GM18499 (cell line): ENCODE data around the gene BMP7.
"Not testable (repeated sequence)": the region's sequence is repeated elsewhere in the genome, so short reads cannot be mapped to it uniquely, and the experiment has no call there.

Experiments used
- ATAC-seq: cut with Tn5 transposase; IDR thresholded peaks from one replicate; pipeline ENCODE4 v1.9.1; 2021; ENCODE audit warnings: moderate number of reproducible peaks; ENCODE audit not compliant: insufficient read depth, unreplicated experiment

The BMP7 gene

GRCh38 chr20:57268399-57269076 is 2.1 kb upstream of the BMP7 start:
- ATAC-seq = no peak

DNA sequence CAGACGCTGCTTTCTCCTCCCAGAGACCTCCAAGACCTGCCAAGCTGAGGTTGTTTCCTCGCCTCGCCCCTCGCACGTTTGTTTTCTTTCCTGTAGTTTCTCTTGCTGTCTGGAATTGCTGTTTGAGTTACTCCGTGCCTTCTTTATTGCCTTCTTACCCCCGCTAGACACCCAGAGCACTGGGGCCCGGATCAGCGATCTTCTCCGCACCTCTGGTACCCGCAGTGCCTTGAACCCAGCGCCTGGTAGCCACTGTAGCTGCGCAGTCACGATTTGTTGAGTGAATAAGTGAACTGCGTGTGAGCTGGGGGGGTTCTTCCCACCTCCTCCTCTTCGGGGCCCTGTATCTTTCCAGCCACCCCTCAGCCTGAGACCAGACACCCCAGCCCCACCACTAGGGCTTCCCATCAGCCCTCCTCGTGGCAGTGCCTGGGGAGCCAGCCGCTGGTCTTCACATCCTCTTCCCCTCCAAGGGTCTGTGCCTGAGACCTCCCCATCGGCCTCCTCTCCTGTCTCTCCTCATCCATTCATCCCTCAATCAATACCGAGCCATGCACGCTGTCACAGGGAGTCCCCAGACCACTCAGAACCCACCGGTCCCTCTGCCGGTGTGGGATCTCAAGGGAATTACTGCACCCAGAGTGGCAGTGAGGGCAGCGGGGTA is 849 bp upstream of the BMP7 start:
- no peak for ATAC-seq

- ATAC-seq = no peak
Measured at GRCh38 chr20:57265997-57266290, 497 bp downstream of the BMP7 start.

DNA sequence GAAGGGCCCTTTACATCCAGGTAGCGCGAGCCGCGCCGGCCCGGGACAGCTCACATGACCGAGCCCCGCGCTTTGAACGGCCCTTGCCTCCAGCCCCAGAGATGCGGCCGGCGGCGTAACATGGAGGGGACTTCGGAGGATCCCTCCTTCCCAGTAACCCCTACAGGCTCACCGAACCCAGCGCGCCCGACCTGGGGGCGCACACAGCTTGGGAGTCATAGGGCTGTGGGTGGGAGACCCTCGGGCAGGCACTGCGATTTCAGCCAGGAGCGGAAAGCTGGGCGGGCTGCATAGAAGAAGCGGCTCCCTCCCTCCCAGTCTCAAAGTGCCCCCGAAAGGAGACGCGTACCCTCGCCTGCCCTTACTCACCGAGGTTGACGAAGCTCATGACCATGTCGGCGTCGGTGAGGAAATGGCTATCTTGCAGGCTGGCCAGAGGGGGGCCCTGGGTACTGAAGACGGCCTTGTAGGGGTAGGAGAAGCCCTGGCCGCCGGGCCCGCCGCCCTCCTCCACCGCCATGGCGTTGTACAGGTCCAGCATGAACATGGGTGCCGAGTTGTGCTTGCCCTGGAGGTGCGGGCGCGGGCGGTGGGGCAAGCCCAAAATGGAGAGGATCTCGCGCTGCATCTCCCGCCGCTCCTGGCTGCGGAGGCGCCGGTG is 975 bp downstream of the BMP7 start:
- ATAC-seq = no peak

- ATAC-seq = not testable (repeated sequence)
Measured at GRCh38 chr20:57264908-57265335, 1.5 kb downstream of the BMP7 start.

DNA sequence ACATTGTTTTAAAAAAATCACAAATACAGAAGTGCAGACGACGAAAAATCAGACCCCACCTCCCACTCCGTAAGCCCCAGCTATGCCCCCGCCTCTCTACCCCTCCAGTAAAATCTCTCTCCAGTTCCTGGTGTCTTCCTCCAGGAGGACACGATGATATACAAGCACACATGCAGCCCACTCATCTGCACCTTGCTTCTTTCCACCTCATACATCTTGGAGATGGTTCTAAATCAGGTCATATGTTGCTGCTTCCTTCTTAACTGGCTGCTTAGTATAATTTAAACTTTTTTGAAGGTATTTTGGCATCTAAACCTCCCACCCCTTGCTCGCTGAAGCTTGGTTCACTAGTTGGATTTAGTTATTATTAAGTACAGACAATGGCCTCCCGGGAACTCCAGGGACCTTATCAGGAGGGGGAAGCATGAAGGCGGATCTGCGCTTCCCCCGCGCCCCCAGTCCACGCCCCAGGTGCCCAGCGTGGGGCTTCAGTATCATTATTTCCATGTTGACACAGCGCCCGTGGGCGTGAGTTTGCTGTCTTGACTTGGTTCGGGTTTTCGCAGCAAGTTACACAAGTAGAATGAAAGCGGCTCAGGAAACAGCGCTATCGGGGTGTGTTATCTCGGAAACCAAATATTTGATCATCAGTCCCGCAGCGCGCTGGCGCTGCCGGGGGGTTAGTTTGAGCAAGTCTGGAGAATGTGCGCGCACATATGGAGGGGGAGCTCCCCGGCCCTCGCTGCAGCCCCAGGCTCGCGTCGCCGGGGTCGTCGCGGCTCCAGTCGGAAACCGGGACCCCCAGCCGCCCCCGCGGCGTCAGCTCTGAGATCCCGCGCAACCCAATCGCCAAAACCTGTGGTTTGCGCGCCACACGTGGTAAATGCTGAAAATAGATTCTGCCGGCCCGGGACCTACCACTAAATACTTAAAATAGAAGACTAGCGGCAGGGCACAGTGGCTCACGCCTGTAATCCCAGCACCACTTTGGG is 2.3 kb downstream of the BMP7 start:
- ATAC-seq = no peak

DNA sequence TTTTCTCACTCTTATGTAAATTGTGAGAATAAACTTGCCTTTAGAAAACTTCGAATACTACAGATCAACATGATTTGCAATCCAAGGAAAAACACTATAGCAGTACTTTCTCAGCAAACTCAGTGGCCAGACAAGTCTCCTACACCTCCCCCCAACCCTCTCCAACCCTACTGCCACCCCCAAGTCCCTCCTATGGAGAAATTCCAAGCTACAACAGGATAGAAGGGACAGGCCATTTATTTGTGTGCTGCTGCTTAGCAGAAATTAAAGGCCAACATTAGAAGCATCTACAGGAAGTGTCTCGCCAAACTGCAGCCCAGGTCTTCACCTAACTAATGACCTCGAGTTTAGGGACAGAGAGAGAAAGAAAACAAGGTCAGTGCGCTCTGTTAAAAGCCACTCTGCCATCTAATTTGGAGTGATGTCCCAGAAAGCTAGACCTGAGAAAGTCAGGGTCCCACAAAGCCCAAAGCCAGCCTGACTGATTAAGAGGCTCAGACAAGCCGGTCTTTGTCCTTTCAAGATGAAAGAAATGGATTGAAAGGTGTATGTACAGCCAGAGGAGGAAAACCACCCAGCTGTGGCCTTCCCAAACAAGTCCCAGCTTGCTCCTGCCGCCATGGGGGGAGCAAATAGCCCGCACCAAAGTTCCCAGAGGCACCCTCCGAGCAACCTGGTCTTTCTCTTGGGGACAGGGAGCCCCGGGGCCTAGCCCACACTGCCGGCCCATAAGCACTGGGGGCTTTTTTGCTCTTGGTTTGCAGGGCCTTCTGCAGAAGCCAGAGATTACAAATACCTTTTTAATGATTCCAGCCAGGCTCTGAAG is 3.4 kb downstream of the BMP7 start:
- ATAC-seq = no peak

- ATAC-seq = no peak
Measured at GRCh38 chr20:57262301-57262700, 4.1 kb downstream of the BMP7 start.

GRCh38 chr20:57261457-57262251 is 4.8 kb downstream of the BMP7 start:
- ATAC-seq = no peak

DNA sequence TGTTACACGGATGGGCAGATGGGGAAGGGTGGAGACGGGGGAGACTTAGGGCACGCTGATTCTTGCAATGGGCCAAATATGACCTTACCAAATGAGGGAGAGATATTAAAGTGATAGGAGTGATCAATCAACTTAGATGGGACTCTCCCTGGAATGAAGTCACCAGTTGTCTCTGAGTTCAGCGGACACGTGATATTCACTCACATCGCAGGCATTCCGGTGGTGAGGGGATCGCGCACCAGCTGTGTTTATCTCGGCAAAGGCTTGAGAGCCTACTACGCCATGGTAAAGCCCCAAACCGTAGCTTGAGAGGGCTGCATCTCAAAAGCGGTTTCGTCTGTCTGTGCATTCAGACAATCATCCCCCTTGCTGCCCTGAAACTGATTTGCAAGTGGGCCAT is 5.5 kb downstream of the BMP7 start:
- ATAC-seq = no peak

- ATAC-seq = no peak
Measured at GRCh38 chr20:57259938-57260921, 6.2 kb downstream of the BMP7 start.

GRCh38 chr20:57259121-57259937 is 7.1 kb downstream of the BMP7 start:
- no peak for ATAC-seq

- ATAC-seq = no peak
Measured at GRCh38 chr20:57257701-57258453, 8.6 kb downstream of the BMP7 start.

GRCh38 chr20:57256908-57257307 is 9.5 kb downstream of the BMP7 start:
- no peak for ATAC-seq

DNA sequence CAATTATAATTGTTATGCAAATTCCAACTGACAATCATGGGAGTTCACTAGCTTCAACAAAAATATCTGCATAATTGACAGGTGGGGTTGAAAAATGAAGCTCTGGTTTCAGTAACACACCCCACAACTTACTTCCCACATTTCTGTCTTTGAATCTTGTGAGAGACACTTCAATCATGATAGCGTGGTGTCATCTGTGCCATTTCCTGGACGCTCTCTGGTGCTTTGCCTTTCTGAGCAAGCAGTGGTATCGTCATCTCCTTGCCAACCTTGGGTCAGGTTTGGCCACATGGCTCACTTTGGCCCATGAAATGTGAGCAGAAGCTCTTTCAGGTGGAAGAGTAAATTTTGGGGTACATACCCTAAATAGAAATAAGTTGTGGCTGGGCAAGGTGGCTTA is 10.2 kb downstream of the BMP7 start:
- ATAC-seq = no peak

DNA sequence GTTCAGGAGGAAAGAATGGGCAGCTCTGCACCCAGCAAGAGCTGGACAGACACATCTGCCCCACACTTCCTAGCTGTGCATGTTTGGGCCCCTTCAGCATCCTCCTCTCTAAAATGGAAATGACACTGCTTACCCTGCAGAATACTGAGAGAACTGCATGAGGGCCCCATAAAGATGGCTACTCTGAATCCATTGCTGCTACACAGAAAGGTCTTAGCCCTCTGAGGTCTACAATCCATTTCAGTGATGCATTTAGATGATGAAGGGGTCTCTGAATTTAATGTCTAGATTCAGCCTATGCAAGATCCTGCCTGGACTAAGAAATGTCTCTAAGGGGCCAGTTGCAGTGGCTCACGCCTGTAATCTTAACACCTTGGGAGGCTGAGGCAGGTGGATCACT is 11.3 kb downstream of the BMP7 start:
- ATAC-seq = no peak
